Measurements from ENCODE around the gene CHN2.

Gene CHN2

DNA sequence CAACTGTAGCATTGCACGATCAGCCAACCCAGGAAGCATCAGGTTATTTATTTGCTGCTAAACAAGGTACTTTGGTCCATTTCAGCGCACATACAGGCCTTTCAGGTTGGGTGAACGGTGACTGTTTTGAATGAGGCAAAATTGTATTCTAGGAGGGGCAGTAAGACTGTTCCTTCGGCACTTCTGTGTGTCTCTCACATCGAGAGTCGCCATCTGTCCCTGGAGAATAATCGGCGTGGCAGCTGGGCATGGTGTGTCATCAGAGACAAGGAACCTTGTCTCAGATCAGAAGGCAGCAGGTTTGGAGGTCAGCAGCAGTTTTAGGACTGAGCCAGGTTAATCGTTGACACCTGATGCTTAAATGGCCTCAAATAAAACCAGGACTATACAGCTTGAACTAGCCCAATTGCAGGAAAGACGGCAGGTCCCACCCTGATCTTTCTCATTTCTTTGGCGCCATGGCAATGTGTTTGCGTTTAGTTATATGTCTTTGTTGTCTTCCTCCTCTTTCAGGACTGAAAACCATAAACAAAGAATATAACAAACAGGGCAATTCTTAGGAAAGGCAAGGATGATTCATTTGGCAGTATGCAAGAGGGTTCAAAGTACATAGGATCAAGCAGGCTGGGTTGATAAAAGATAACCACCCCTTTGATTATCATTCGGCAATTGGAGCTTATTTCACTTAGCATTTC, 277.0 kb downstream of the CHN2 start:
- no peak for DNase-seq (ENCODE audit: low spot score)

GRCh38 chr7:29476916-29477315, 282.3 kb downstream of the CHN2 start:
- DNase-seq (ENCODE audit: low spot score): no peak

DNA sequence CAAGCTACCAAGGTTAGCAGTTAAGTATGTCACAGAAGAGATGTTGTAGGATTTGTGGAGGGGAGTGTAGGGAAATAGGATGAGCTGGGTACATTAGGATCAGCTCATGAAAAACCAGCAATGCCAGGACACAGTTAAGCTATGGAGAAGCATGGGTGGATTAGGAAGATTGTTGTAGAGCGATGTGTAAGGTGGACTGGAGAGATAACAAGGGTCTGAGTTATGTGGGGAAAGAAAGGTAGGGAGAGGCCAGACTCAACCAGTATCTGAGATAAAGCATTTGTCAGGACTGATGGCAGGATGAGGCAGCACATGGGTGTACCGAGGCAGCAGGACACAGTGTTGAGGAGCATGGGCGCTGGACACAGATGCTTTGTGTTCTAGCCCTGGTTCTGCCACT, 283.7 kb downstream of the CHN2 start:
- DNase-seq (ENCODE audit: low spot score): no peak

DNA sequence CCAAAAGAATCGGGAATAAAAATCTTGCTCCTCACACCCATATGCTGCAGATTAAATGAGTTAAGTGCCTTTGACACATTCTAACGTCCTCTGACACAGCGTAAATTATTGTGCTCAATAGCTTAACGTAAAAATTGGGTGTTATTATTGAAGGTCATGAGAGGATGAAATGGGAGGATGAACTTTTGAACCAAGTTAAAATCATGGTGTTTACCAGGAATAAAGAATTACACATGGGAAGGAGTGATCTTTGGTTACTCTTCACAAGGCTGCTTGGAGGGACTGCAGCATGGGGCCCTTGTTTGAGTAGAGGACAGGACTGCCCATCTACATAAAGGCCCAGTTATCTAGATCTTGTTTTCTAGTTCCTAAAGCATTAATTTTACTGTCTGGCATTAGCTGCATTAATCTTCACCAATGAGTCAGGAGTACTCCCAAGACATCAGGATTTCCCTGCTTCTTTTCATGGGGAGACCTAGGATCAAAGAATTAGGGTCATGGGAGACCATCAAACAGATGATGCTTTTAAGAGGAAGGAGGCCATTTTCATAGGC, 284.2 kb downstream of the CHN2 start:
- DNase-seq (ENCODE audit: low spot score): no peak

GRCh38 chr7:29479301-29480200, 285.0 kb downstream of the CHN2 start:
- peak; percentile 17 for DNase-seq (ENCODE audit: low spot score)

DNA sequence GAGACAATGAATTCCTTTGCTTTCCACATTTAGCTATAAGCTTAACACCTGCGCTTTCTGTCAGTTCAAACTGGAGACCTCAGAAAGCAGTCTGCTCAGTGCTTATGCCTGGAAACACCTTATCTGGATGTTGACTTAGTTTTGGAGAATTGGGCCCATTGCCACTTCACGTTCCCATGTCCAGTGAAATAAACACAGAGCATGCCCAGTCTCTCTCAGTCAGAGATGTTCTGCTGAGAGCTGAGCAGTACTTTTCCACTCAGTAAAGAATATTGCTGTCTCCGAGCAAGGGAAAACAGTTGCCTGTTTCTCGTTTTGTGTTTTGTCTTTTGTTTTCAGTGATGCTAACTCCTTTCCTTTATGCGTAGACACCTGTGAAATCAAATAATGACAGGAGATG, 285.9 kb downstream of the CHN2 start:
- DNase-seq (ENCODE audit: low spot score): no peak

- no peak for DNase-seq (ENCODE audit: low spot score)
These were observed 286.5 kb downstream of the CHN2 start for GRCh38 chr7:29480934-29481651.

DNA sequence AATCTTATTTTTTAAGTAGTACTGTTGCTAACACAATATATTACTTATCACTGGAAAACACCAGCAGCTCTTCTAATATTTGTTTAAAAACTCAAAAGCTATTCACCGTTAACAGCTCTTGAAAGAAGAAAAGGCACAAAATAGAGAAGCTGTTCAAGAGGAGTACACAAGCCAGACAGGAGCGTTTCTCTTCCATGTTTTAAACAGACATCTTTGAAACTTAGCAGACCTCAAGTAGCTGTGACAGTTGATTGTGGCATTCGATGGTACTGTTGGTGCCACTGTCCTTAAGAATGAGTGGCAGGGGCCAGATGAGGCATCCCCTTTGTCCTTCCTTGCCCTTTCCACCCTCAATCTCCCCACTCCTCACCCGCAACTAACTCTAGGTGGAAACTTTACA, 287.5 kb downstream of the CHN2 start:
- no peak for DNase-seq (ENCODE audit: low spot score)

- no peak for DNase-seq (ENCODE audit: low spot score)
These were observed 288.9 kb downstream of the CHN2 start for GRCh38 chr7:29483219-29484104.

DNA sequence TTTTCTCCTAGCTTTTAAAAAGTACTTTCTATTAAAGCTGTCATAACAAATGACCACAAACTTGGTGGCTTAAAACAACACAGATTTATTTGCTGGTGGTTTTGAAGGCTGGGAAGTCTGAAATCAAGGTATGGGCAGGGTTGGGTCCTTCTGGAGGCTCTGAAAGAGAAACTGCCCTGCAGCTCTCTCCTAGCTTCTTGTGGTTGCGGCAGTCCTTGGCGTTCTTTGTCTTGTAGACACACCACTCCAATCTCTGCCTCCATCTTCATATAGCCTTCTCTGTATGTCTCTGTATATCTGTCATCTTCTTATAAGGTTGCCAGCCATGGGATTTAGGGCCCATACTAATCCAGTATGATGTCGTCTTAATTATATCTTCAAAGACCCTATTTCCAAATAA, 289.7 kb downstream of the CHN2 start:
- DNase-seq (ENCODE audit: low spot score): no peak

DNA sequence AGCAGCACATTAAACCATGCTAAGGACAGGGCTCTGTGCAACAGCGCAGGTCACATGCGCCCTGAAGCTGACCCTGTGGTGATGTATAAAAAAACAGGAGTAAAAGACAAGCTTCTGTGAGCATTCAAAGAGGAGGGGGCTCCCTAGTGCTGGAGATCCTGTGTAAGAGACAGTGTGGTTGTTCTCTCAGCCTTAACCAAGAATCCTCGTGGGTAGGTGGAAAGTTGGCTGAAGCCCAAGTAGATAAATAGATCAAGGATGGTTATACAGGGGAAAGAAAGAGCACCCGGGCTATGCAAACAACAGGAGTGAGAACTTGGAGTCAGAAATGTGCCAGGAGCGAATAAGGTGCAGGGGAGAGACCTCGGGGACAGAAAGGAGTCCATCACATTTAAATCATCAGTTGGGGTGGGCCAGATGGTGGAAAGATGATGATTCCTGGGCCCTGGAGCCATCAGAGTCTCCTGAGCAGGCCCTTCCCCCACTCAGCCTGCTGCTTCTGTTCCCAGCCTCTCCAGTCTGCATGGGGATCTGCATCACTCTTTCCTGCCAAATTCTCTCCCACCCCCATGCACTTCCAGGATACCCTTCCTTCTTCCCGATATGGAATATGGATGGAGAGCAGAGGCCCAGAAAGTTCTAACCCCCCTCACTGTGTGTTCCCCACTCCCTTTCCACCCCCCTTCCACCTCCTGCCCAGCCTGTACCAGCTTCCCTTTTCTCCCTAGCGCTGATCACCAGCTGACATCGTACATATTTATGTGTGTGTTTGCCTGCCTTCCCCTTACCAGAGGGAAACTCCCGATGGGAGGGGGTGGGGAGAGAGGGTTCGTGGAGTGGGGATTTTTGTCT, 291.0 kb downstream of the CHN2 start:
- no peak for DNase-seq (ENCODE audit: low spot score)

GRCh38 chr7:29486191-29486700, 291.7 kb downstream of the CHN2 start:
- DNase-seq (ENCODE audit: low spot score): no peak

DNA sequence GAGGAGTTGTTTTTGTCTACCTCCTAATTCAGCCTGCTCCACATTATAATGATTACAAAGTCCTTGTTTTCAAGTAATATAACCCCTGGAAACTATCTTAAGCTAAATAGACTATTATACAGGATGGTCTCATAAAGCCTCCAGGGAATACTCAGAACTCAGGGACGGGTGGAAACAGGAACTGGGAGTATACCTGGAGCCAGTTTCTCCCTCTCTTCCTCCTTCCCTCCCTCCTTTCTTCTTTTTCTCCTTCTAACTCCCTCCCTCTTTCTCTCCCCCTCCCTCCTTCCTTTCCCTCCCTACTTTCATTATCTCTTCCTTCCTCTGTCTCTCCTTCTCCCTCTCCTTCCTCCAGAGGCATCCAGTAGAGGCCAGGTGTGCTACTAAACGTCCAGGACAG, 292.8 kb downstream of the CHN2 start:
- DNase-seq (ENCODE audit: low spot score): no peak

GRCh38 chr7:29488203-29488970, 293.8 kb downstream of the CHN2 start:
- no peak for DNase-seq (ENCODE audit: low spot score)

DNA sequence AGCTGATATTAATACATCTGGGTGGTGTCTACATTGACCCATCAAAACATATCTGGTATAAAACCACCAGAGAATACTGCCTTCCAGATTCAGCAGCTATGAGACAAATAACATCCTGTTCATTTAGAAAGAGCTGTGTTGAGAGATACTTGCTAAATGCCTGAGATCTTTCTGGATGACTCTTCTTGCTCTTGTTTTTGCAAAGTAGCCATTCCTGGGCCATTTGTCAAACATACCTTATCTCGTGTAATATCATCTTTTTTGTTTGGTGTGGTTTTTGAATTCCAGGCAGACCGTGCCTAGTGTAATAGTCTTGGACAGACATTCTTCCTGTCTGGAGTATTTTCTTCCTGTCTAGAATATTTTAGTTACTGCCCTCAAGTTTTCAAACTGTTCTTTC, 294.4 kb downstream of the CHN2 start:
- DNase-seq (ENCODE audit: low spot score): peak; percentile 21

DNA sequence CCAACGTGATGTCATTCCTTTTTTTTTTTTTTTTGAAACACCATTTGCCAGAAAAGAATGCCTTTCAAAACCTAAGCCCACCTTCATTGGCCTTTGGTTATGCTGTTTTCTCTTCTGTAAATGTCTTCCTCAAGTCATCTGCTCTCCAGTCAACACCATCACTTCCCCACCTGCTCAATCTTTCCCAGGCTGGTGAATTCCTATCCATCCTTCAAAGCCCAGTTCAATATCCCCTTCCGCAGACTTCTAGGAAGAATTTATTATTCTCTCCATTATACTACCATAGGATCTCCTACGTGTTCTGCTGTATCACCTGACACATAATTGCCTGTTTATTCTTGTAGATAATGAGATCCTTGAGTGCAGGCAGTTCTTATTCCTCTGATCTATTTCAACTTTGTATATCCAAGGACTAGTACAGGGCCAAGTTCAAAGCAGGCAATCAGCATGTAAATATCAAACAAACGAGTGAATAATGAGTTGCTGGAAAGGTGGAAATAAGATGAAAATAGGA, 295.6 kb downstream of the CHN2 start:
- no peak for DNase-seq (ENCODE audit: low spot score)

GRCh38 chr7:29494350-29494749, 299.8 kb downstream of the CHN2 start:
- DNase-seq (ENCODE audit: low spot score): peak; percentile 36

- no peak for DNase-seq (ENCODE audit: low spot score)
These were observed 301.1 kb downstream of the CHN2 start for GRCh38 chr7:29495653-29496052.

DNA sequence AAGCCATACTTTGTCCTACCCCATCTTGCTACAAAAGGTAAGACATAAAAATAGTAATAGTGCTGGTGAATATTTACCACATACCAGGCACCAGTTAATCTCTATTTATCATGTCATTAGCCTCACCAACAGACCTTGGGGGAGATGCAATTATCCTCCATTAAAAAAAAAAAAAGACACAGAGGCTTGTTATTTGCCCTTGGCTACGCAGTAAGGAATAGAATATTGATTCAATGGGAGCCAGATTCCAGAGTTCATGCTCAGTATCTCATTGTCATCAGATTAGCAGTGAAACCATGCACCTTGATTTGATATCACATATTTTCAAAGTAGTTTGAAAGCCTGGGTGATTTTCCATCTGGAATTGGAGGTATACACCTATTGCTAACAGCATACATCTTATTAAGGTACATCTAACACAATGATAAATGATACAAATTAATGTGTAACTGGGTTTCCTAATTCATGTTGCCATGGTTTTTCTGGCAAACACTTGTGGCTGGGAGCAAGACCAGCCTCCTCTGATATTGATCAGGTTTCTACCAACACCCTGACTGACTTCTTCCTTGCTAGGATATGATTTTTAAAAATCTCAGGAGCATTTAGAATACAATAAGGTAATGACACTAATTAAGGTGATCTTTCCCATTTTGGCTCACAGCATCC, 301.9 kb downstream of the CHN2 start:
- DNase-seq (ENCODE audit: low spot score): no peak
